Loucy (cell line): ENCODE measurements around the gene PHF12.

Source experiments
- H2AFZ ChIP-seq: fragments of 200-600 bp; sonication (generic); 2 replicates; pipeline ENCODE4 v1.6.0; 2016; ENCODE audit warnings: antibody characterized with exemption, mild to moderate bottlenecking, low read length, moderate library complexity
- H3F3A ChIP-seq: fragments of 200-600 bp; 2 replicates; pipeline ENCODE4 v1.6.0; 2016; ENCODE audit warnings: antibody characterized with exemption, low read depth, mild to moderate bottlenecking
- H3K27me3 ChIP-seq: fragments of 200-600 bp; sonication (generic); 2 replicates; pipeline ENCODE4 v1.6.1; 2014; ENCODE audit warnings: low read length, mild to moderate bottlenecking; ENCODE audit not compliant: insufficient read depth, poor library complexity, severe bottlenecking
- H3K36me3 ChIP-seq: fragments of 200-600 bp; sonication (generic); 2 replicates; pipeline ENCODE4 v1.6.1; 2016; ENCODE audit warnings: low read length; ENCODE audit not compliant: insufficient read depth
- H3K4me1 ChIP-seq: fragments of 200-600 bp; sonication (generic); 2 replicates; pipeline ENCODE4 v1.5.1; 2014; ENCODE audit warnings: low read length, mild to moderate bottlenecking; ENCODE audit not compliant: insufficient read depth, poor library complexity, severe bottlenecking
- H3K4me2 ChIP-seq: fragments of 200-600 bp; sonication (generic); 2 replicates; pipeline ENCODE4 v1.6.0; 2014; ENCODE audit warnings: antibody characterized with exemption, low read length, low read depth, mild to moderate bottlenecking; ENCODE audit not compliant: poor library complexity, severe bottlenecking
- H3K4me3 ChIP-seq: fragments of 200-600 bp; sonication (generic); 2 replicates; pipeline ENCODE4 v1.5.1; 2014; ENCODE audit warnings: low read length, mild to moderate bottlenecking, mixed read lengths; ENCODE audit not compliant: poor library complexity, severe bottlenecking
- H3K79me2 ChIP-seq: fragments of 200-600 bp; sonication (generic); 2 replicates; pipeline ENCODE4 v1.6.1; 2014; ENCODE audit warnings: low read length; ENCODE audit not compliant: insufficient read depth
- H3K9ac ChIP-seq: fragments of 200-600 bp; sonication (generic); 2 replicates; pipeline ENCODE4 v1.6.0; 2014; ENCODE audit warnings: mild to moderate bottlenecking, low read depth, low read length, moderate library complexity; ENCODE audit not compliant: poor library complexity, severe bottlenecking
- H3K9me2 ChIP-seq: fragments of 200-600 bp; sonication (generic); replicated peaks from 2 replicates; pipeline ENCODE4 v1.6.1; 2016; ENCODE audit warnings: low read depth, low read length, mixed read lengths
- H3K9me3 ChIP-seq: fragments of 200-600 bp; sonication (generic); 2 replicates; pipeline ENCODE4 v1.6.1; 2014; ENCODE audit warnings: mild to moderate bottlenecking, antibody characterized with exemption, low read length, low read depth; ENCODE audit not compliant: insufficient read depth
- H4K20me1 ChIP-seq: fragments of 200-600 bp; sonication (generic); 2 replicates; pipeline ENCODE4 v1.6.0; 2014; ENCODE audit warnings: antibody characterized with exemption, low read length, mild to moderate bottlenecking; ENCODE audit not compliant: insufficient read depth, poor library complexity, severe bottlenecking
- EZH2phosphoT487 ChIP-seq: fragments of 200-600 bp; IDR thresholded peaks from 2 replicates; pipeline ENCODE4 v1.6.1; 2018; ENCODE audit warnings: antibody characterized with exemption, mild to moderate bottlenecking, moderate library complexity, borderline replicate concordance
- TF ChIP-seq, protein P1 (sequence below): fragments of 200-600 bp; sonication (generic); conservative IDR thresholded peaks from 2 replicates; pipeline ENCODE4 v1.5.1; 2014; ENCODE audit warnings: mild to moderate bottlenecking, antibody characterized with exemption, low read length

Gene PHF12

DNA sequence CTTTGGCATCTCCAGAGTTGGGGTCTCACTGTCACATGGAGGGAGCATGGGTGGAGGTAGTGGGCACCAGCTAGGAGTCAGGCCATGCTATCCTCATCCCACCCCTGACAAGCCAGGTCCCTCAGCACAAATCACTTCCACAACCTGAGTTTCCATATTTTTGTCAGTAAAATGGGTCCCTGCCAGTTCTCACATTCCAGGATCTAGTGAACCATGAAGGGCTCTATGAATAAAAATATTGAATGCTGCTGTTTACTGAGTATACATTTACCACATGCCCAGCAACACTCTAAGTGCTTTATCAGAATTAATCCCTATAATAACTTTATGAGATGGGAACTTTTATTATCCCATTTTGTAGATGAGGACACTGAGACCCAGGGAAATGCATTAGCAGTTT, 37.7 kb upstream of the PHF12 start:
- no peaks in the 10 kb centered on the region for H3K9me3 ChIP-seq

GRCh38 chr17:28988475-28988874, 37.2 kb upstream of the PHF12 start:
- H4K20me1 ChIP-seq = no peaks in the 10 kb centered on the region
- H3K9ac ChIP-seq = no peak overlapping the region
- H3K36me3 ChIP-seq = no peaks in the 10 kb centered on the region
- TF ChIP-seq EZH2phosphoT487 = no peak
- TF ChIP-seq, protein P1, sequence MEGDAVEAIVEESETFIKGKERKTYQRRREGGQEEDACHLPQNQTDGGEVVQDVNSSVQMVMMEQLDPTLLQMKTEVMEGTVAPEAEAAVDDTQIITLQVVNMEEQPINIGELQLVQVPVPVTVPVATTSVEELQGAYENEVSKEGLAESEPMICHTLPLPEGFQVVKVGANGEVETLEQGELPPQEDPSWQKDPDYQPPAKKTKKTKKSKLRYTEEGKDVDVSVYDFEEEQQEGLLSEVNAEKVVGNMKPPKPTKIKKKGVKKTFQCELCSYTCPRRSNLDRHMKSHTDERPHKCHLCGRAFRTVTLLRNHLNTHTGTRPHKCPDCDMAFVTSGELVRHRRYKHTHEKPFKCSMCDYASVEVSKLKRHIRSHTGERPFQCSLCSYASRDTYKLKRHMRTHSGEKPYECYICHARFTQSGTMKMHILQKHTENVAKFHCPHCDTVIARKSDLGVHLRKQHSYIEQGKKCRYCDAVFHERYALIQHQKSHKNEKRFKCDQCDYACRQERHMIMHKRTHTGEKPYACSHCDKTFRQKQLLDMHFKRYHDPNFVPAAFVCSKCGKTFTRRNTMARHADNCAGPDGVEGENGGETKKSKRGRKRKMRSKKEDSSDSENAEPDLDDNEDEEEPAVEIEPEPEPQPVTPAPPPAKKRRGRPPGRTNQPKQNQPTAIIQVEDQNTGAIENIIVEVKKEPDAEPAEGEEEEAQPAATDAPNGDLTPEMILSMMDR = no peak
- no peaks in the 10 kb centered on the region for H3K9me3 ChIP-seq
- H3K4me1 ChIP-seq = peaks cover 8% of the 10 kb centered on the region
- no peaks in the 10 kb centered on the region for H3K9me2 ChIP-seq
- H3K79me2 ChIP-seq = no peaks in the 10 kb centered on the region
- H3F3A ChIP-seq = no peaks in the 10 kb centered on the region
- H3K4me3 ChIP-seq = no peak overlapping the region
- H3K27me3 ChIP-seq = no peaks in the 10 kb centered on the region
- no peak overlapping the region for H3K4me2 ChIP-seq
- no peak overlapping the region for H2AFZ ChIP-seq

More for the DNA sequence above, 37.7 kb upstream of the PHF12 start:
- Histone ChIP-seq H3K27me3 (no peaks in the 10 kb centered on the region), H3K4me3 (no peak overlapping the region), H3K9me2 (no peaks in the 10 kb centered on the region), H3K36me3 (no peaks in the 10 kb centered on the region), H3K9ac (no peak overlapping the region), H4K20me1 (no peaks in the 10 kb centered on the region), H3K4me2 (no peak overlapping the region), H2AFZ (no peak overlapping the region), H3K4me1 (peaks cover 2% of the 10 kb centered on the region), H3F3A (no peaks in the 10 kb centered on the region), H3K79me2 (no peaks in the 10 kb centered on the region)
- TF ChIP-seq, protein P1 = no peak
- no peak for TF ChIP-seq EZH2phosphoT487

DNA sequence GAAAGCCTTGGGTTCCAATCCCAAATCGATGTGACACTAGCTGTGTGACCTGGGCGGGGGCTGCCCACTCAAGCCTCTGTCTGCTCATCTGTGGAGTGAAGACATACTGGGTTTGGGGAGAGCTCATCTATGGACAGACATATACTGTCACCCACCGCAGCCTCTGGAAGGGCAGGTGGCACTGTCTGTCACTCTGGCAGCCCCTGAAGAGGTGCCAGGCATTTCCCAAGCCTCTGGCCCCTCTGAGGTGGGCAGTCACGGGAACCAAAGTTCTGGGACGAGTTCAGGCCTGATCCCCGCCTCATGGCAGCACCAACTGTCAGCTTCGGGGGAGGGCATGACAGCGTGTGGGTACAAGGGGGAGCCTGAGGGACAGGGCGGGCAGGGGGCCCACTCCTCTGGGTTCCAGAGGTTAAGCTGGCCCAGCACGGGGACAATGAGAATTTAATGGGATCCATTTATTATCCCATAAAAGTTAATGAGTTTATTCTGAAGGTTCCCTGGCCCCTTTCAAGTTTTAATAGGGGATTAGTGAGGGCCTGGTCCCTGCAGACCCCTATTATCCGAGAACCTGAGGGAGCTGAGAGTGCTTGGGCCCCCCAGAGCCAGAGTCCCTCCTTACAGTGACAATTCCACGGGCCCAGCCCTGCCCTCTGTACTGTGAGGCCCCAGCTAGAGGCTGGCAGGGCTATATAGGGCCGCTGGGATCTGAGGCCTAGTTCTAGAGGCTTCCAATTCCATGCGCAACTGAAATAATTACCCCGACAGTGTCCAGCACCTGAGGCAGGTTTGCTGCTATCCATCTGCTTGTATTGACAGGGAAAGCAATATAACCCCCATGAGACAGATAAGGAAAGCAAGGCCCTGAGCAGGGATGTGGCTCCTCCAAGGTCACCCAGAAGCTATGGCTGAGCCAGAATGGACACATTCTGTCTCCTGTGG, 35.7 kb upstream of the PHF12 start:
- H3K36me3 ChIP-seq = no peaks in the 10 kb centered on the region
- H3K4me1 ChIP-seq = peaks cover 23% of the 10 kb centered on the region
- no peak overlapping the region for H3K4me2 ChIP-seq
- no peak overlapping the region for H3K9ac ChIP-seq
- no peaks in the 10 kb centered on the region for H4K20me1 ChIP-seq
- no peak overlapping the region for H3K4me3 ChIP-seq
- H2AFZ ChIP-seq = no peak overlapping the region
- no peak for TF ChIP-seq EZH2phosphoT487
- TF ChIP-seq, protein P1 = no peak
- peaks cover 7% of the 10 kb centered on the region; the same call in 1 of the 2 replicates for H3F3A ChIP-seq
- no peaks in the 10 kb centered on the region for H3K27me3 ChIP-seq
- no peaks in the 10 kb centered on the region for H3K9me3 ChIP-seq
- no peaks in the 10 kb centered on the region for H3K9me2 ChIP-seq
- no peaks in the 10 kb centered on the region for H3K79me2 ChIP-seq
